GM18517 (cell line): ENCODE results near the gene GALNT3.
A peak's percentile ranks its signal among the peaks of the same experiment; 100 is the strongest.

Experiments used
- ATAC-seq: cut with Tn5 transposase; IDR thresholded peaks from one replicate; pipeline ENCODE4 v1.9.1; 2021; ENCODE audit warnings: mild to moderate bottlenecking, moderate library complexity; ENCODE audit not compliant: unreplicated experiment

GALNT3 gene

DNA sequence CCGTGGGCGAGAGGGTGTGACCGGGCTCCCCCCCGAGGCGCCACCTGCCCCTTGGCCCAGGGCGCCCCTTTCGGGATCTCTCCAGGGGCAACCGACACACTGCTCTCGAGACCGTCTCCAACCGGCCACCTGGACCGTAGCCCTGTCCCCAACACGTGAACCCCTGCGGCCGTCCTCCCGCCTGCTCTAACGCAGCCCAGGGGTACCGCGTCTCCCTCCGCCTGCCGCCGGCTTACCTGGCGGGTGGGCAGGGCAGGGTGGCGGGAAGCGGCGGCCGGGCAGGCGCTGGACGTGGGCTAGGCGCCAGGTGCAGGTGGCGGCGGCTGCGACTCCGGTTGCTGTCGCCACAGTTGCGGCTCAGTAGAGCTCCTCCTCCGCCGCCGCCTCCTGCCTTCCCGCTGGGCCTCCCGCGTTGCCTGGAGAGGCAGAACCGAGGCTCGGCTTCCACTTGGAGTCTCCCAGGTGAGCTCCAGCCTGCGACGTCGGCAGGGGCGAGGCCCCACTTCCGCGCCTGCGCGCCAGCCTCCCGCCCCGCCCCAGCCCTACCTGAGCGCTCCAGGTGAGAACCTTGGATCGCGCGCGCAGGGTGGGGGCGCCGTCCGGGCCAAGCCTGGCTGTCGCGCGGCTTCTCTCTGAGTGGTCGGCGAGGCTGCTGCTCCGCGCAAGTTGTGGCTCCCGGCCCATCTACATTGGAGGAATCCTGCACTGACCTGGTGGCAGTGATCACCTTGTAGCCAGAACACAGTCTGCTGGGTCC is at the start of gene GALNT3:
GALNT3 (minus strand) TSS at position 469 of the 757 bp plus-strand sequence. CDS start 23,547 bp downstream, outside the sequence.
- ATAC-seq, result peak; percentile 19

DNA sequence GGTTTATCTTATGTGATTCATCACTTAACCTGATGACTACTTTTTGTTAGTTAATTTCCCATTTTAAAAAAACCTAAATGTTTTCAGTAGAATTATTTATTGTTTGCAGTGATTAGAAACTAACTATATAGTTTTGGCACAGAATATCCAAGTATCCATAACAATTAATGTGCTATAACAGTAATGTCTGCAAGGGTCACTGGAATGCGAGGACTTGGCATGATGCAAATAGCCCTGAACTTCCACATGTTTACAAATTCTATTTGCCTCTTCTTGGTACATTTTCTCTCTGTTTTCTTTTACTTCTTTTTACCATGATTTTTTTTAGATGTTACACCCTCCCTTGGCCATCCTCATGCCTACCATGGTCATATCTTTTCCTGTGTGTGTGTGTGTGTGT is 49.3 kb upstream of the GALNT3 start:
- ATAC-seq, result no peak

DNA sequence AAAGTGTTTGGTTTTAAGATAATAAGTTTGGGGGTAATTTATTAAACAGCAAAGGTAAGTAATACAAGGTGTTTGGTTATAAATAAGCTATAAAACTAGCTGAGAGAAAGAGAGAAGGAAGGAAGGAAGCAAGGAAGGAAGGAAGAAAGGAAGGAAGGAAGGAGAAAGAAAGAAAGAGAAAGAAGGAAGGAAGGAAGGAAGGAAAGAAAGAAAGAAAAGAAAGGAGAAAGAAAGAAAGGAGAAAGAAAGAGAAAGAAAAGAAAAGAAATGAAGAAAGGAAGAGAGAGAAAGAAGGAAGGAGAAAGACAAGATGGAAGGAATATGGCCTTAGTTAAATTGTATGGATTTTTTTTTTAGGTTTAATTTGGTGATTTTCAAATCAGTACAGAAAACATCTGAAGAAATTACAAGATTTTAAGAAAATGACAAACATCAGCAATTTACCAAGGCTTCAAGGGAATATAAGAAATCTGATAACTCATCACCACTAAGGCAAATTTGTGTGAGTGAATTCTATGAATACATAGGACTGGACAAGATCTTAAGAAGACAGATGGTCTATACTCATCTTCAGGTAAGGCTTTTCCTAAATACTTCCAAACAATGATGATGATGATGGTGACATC is 46.4 kb upstream of the GALNT3 start:
- ATAC-seq, result no peak

DNA sequence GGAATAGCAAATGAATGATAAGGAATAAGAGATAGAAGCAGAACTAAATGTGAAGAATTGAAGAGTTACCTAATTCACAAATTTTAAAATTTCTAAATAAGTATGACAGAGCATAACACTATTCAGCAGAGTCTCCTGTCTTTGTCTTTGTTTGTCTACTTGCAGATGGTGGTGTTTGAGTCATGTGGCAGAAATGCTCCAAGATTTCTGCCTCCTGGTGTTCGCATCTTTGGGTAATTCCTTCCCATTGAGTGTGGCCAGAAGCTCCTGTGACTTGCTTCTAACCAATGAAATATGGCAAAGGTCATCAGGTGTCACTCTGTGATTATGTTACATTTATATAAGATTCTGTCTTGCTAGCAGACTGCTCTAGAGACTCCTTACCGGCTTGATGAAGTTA is 45.6 kb upstream of the GALNT3 start:
- no peak for ATAC-seq

DNA sequence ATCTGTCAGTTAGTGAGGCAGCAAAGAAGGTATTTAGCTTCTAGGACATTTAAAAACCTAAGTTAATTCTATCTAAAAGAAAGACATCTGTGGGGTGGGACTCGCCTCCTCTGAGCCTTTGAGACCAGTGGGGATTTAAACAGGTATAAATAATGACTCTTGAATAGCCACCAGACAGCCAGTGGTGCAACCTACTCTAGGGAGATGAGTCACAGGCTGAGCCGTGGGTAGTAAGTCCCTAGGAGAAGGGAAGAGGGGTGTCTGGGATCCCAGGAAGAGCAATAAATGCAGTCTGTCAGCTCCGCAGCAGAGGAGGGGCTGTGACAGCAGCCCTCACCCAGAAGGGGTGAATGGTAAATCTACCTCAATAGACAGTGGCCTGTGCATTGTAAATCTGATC is 43.1 kb upstream of the GALNT3 start:
- ATAC-seq, result no peak

DNA sequence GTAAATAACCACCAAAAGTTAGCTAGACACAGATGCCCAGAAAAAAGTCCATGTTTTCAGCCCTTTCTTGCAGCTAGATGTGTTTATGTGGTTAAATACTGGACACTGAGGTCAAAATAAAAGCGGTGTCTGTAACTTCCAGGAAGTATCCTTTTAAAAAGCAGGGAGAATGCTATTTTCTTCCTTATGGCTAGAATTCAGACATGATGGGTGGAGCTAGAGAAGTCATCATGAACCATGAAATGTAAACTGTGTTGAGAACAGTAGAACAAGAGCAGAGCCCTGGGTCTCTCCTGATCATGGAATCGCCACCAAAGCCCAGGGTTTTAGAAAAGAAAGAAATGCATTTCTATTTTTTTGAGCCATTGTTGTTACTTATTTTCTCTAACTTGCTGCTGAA is 41.3 kb upstream of the GALNT3 start:
- ATAC-seq, result no peak

DNA sequence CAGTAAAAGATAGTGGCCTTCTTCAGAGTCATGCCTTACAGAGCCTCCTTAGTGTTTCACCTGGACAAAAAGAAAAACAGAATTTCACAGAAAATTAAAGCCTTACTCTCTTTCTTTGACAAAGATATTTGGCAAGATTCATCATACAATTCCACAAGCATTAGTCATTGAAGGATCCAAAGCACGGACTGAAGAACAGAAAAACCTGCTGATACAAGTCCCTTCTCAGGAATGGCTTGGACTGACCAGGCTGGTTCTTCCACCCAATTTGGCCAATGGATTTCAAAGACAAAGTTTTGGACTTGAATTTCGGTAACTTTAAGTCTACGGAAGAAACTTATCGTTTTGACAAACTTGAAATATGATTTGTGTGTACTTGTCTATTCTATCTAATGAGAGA is 39.1 kb upstream of the GALNT3 start:
- no peak for ATAC-seq

DNA sequence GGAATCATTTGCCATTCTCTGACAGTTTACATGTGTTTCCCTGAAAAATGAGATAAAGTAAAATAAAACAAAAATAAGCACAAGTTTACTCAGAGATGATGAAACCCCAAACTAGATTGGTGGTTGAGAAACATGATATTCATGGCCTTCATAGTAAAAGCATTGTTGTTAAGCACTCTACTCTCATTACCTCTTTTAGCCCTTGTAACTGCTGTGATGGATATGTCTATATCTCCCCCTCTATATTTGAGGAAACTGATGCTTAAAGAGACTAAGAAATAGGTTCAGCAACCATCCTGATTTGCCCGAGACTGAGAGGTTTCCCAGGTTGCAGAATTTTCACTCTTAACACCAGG is 33.9 kb upstream of the GALNT3 start:
- ATAC-seq, result no peak

DNA sequence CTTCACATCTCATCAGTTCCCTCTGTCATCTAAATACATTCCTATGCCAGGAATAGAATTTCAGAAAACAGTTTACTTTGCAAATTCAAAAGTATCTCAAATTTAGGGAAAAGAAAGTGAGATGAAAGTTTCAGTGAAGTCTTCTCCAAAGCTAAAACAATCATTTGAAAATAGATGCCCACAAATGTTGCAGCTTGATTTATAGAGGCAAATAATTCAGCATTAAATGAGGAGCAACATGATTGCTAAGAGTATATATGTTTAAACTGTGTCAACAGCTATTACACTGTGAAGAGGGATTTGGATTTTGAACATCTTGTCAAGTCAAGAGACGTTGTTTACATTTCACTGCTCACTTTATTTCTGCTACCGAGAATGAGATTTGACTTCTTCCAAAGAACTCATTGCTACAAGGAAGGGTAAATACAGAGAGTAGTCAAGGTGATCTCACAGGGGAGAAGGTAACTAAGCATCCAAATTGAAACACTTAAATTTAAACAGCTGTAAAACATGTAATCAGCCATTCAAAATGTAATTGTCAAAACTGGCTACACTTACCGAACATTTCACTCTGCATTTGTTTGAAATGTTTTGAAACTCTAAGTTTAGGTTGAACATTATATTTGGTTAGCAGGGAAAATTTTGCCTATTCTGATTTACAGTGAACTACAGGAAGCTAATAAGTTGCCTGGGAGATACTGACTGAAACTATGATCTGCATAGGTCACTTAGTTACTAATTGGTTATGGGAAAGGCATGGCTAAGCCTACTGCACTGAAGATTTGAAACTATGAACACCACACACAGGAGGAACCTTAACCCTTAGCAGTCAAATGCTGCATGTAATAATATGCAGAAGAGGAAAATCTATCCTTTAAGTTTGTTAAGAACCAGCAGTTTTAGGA is 33.2 kb upstream of the GALNT3 start:
- ATAC-seq, result no peak

DNA sequence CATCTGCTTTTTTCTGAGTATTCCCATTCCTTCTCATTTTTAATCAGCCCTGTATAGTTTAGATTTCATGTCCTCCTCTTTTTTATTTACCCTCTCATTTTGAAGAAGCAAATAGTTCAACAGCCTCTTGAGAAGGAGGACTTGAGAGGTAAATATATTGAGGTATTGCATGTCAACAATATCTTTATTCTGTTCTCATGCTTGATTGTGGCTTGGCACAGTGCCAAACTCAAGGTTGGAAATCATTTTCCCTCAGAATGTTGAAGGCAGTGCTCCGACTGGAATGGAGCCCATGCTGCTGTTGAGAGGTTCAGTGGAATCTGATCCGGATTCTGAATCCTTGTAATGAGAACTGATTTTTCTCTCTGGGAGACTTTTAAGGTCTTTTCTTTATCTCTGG is 31.0 kb upstream of the GALNT3 start:
- no peak for ATAC-seq

DNA sequence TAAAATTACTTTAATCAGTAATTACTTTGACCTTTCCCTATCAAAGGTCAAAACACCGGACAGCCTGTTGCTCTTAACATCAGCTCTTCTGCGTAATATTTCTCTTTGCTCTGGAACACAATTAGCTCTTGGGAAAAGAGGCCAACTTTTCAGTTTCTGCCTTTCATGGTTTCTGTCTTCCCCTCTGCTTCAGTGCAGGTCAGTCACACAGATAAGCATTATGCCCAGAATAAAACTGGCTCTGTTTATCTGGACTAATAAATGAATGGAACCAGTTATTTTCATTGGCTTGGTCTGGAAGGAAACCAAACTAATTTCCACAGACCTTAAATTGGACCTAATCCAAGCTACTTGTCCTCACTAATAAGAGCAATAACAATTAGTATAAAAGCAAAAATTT is 26.2 kb upstream of the GALNT3 start:
- no peak for ATAC-seq

DNA sequence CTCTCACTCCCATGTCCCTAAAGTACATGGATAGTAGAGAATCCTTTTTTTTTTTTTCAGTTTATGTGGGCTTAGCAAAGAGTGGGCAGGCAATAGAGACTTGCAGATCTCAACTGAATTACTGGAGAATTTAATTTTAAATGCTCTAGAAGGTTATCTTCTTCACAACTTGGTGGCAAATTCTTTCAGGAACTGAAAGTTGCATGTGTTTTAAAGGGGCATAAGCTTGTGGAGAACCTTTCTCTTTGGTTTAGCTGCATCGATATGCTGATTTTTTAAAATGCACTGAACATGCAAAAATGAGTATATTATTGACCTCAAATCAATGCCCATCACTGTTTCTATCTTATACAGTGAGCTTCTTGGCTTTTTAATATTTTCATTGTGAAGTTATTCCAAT is 24.9 kb upstream of the GALNT3 start:
- ATAC-seq, result no peak

DNA sequence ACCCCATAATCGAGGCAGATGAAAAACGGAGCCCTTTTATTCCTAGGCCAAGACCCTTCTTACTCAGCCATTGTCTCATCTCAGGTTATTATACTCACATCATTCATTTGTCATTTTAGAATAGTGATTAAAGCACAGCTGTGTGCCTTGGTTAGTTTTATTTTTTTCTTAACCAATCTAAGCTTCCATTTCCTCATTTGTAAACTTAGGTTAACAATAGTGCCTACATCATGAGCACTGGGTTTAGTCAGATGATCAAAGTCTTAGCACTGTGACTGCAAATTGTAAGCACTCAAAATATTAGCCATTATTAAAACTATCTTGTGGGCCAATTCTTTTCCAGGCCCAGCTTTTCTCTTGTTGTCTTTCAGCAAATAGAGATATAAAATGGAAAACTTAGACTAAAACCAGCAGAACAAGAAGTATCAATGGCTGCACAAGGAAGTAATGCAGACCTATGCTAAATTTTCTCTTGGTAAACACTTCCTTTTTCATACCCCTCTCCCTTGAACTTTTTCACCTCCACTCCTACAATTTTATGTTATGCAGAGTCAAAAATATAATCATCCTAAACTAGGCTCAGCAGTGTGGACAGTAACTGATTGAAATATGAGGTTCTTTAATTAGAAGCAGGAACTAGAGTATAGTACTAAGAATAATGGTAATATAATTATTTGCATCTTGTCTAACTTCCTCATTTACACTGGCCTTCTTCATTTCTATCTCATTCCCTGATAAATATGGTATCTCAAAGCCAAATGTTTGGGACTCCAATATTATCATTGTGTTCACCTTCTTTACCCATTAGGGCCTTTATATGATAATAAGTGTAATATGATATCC is 21.5 kb upstream of the GALNT3 start:
- peak; percentile 66 for ATAC-seq

DNA sequence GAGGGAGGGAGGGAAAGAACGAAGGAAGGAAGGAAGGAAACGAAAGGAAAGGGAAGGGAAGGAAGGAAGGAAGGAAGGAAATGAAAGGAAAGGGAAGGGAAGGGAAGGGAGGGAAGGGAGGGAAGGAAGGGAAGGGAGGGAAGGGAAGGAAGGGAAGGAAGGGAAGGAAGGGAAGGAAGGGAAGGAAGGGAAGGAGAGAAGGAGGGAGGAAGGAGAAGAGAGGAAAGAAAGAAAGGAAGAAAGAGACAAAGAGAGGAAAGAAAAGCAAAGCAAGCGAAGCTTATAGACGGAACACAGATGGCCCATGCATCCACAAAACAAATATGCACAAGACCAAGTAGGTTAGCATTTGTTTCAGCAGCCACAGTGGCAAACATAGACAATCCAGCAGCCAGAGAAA is 20.4 kb upstream of the GALNT3 start:
- no peak for ATAC-seq

DNA sequence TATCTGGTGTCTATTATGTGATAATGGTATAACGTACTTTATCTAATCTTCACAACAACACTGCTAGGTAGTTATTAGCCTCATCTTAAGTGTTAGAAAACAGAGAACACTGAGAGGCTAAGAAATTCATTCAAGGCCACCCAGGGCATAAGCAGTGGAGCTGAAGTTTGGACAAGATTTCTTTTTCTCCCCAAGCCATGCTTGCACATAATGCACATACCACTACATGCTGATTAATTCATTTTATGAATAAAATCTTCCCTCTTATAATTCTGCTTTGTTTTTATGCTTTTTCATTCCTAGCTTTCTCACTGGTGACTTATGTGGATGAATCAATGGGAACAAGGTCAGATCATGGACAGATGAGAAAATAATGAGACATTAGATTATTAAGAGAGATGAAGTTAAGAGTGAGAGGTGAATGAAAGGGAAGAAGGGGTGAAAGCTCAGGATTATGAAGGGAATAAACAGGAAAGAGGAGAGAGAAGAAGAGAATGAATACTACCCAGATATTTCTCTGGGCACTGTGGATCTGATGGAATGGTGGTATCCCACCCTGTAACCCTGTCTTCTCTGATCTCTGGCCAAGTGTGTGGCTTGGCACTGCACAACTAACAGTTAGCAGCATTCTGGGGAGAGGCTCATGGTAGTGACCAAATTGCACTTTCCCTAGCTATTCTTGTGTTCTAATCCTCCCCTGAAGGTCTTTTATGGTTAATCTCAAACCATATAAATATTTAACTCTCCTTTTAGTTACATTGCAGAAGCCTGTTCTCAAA is 17.7 kb upstream of the GALNT3 start:
- ATAC-seq, result no peak

DNA sequence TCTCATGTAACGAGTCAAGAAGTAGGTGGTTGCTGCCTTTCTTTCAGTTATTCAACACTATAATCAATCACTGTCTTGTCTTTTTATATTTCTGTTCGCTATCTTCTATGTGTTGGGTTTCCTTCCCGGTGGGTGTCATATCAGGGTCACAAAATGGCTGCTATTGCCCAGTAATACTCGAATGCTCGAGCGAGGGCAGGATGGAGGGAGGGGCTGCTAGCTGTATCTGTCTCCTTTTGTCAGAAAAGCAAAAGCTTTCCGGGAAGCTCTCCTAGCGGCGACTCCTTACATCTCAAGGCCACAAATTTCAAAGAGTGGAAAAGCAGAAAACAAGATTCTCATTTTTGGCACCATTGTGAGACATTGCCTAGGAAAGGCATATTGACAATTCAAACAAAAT is 16.4 kb upstream of the GALNT3 start:
- no peak for ATAC-seq

DNA sequence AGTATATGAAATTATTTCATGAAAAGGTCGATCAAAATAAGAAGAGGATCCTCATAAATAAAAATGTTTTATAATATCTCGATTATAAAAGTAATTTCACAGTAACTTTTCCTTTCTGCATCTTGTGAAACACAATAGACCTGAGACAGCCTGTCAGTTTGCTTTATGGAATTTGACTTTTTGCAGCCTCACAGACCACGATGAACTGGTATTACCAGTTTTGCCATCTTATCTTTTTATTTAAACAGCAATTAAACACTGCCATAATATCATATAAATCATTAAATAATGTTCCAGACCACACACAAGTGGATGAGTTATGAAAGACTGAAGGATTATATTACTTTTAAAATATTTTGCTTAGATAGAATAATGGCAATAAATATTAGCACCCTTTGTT is 10.7 kb upstream of the GALNT3 start:
- no peak for ATAC-seq

DNA sequence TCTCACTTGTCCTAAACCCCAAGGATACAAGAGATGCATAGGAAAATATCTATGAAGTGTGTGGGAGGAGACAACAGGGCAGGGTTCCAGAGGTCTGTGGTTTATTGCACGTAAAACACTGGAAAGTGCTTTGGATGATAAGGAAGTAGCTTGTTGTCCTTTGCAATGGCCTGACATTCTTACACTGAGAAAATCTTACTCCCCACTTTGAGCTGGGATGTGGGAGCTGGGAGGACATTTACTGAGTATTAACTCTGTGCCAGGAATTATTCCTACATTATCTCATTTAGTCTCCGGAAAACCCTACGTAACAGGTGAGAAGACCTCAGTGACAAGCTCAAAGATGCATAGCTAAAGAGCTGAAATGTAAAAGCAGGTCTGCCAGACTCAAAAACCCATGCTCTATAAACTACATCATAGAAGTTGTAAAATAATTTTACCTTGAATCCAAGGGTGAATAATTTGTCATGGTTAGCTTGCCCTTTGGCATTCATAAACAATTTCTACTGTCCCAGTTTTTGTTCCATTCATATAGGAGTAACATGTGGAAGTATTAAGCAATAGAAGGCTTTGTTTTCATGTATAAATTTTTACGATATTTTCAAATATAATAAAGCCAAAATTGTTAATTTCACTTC is 9.2 kb upstream of the GALNT3 start:
- no peak for ATAC-seq

DNA sequence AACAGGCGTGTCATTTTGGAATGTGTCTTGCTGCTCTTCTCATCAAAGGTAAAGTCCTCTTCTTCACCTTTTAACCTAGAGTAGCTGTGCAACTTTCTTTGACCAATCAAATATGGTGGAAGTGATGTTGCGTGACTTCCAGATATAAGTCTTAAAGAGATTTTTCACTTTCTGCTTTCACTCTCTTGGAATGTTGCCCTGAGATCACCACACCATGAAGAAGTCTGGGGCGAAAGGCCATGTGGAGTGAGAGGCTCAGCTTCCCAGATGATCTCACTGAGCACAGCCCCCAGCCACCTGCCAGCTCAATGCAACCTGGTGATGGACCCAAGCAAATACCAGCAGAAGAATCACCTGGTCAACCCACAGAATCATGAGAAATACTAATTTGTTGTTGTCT is 7.1 kb upstream of the GALNT3 start:
- ATAC-seq, result no peak
